C1 segment of cervical spinal cord (tissue), 14 donors: ENCODE results near the gene CFAP74.
A peak's percentile ranks its signal among the peaks of the same experiment; 100 is the strongest.

Source experiments
- DNase-seq, 14 donors: peaks; one replicate each; lab custom pipeline; 2025; lab: John Stamatoyannopoulos, UW

CFAP74 gene

GRCh38 chr1:1971688-1972087 is 31.9 kb downstream of the CFAP74 start:
- no peak for DNase-seq

GRCh38 chr1:1971017-1971416 is 32.6 kb downstream of the CFAP74 start:
- DNase-seq, result no peak

- no peak for DNase-seq
Measured at GRCh38 chr1:1969953-1970716, 33.5 kb downstream of the CFAP74 start.

GRCh38 chr1:1969505-1969900 is 34.1 kb downstream of the CFAP74 start:
- DNase-seq, result no peak

GRCh38 chr1:1968767-1969504 is 34.6 kb downstream of the CFAP74 start:
- no peak for DNase-seq

- DNase-seq, result no peak
Measured at GRCh38 chr1:1967879-1968278, 35.7 kb downstream of the CFAP74 start.

- no peak for DNase-seq
Measured at GRCh38 chr1:1967151-1967550, 36.4 kb downstream of the CFAP74 start.

- DNase-seq, result peak in 2 of 14 donors; percentile 34 to 36
Measured at GRCh38 chr1:1966071-1966740, 37.4 kb downstream of the CFAP74 start.

- no peak for DNase-seq
Measured at GRCh38 chr1:1965546-1965945, 38.0 kb downstream of the CFAP74 start.

- no peak for DNase-seq
Measured at GRCh38 chr1:1964811-1965210, 38.8 kb downstream of the CFAP74 start.

- no peak for DNase-seq
Measured at GRCh38 chr1:1963570-1963969, 40.0 kb downstream of the CFAP74 start.

- no peak for DNase-seq
Measured at GRCh38 chr1:1962752-1963151, 40.8 kb downstream of the CFAP74 start.

- peak in 1 of 14 donors; percentile 58 for DNase-seq
Measured at GRCh38 chr1:1960480-1961196, 42.9 kb downstream of the CFAP74 start.

- DNase-seq, result peak in 11 of 14 donors; percentile 2 to 91 (median 29)
Measured at GRCh38 chr1:1959840-1960479, 43.6 kb downstream of the CFAP74 start.

- no peak for DNase-seq
Measured at GRCh38 chr1:1959459-1959839, 44.1 kb downstream of the CFAP74 start.

GRCh38 chr1:1958071-1958541 is 45.5 kb downstream of the CFAP74 start:
- no peak for DNase-seq

GRCh38 chr1:1957533-1957961 is 46.0 kb downstream of the CFAP74 start:
- no peak for DNase-seq

- no peak for DNase-seq
Measured at GRCh38 chr1:1956586-1957532, 46.7 kb downstream of the CFAP74 start.

GRCh38 chr1:1956101-1956500 is 47.5 kb downstream of the CFAP74 start:
- no peak for DNase-seq

GRCh38 chr1:1955621-1956094 is 47.9 kb downstream of the CFAP74 start:
- DNase-seq, result no peak
